ENCODE measurements around the gene ADA.
A peak's percentile ranks its signal among the peaks of the same experiment; 100 is the strongest.
"Not testable (repeated sequence)": the region's sequence is repeated elsewhere in the genome, so short reads cannot be mapped to it uniquely, and the experiment has no call there.

ADA gene

DNA sequence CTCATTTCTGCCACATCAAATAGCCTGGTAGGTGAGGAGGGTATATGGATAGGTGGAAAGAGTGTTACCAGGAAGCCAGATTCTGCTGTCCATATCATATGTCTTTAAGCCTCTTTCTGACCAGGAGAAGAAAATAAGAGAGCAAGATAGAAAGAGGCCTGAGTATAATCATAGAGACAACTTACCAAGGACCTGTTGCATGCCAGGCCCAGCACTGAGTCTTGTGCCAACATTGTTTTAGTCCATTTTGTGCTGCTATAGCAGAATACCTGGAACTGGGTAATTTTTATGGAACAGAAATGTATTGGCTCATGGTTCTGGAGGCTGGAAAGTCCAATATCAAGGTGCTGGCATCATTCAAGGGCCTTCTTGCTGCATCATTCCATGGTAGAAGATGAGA lies 7.3 kb upstream of the ADA start:
- H3K4me3 ChIP-seq (ENCODE audit: low read depth, low read length): no peak overlapping the region
- TF ChIP-seq, protein P1, sequence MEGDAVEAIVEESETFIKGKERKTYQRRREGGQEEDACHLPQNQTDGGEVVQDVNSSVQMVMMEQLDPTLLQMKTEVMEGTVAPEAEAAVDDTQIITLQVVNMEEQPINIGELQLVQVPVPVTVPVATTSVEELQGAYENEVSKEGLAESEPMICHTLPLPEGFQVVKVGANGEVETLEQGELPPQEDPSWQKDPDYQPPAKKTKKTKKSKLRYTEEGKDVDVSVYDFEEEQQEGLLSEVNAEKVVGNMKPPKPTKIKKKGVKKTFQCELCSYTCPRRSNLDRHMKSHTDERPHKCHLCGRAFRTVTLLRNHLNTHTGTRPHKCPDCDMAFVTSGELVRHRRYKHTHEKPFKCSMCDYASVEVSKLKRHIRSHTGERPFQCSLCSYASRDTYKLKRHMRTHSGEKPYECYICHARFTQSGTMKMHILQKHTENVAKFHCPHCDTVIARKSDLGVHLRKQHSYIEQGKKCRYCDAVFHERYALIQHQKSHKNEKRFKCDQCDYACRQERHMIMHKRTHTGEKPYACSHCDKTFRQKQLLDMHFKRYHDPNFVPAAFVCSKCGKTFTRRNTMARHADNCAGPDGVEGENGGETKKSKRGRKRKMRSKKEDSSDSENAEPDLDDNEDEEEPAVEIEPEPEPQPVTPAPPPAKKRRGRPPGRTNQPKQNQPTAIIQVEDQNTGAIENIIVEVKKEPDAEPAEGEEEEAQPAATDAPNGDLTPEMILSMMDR (IDR thresholded peaks at IDR 0.05; ENCODE audit: low read depth, low read length): no peak

DNA sequence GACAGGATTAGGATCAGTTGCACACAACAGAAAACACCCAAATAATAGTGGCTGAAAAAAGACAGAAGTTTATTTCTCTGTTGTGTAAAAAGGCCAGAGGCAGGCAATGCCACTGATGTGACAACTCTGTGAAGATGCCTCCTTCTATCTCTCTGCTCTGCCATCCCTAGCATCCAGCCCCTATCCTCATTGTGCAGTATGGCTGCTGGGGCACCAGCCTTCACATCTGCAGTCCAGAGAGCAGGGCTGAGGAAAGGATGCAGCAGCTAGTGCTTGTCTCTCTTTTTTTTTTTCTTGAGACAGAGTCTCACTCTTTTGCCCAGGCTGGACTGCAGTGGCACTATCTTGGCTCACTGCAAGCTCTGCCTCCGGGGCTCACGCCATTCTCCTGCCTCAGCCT lies 6.4 kb upstream of the ADA start:
- no peak overlapping the region for H3K4me3 ChIP-seq (ENCODE audit: low read depth, low read length)
- TF ChIP-seq, protein P1 (IDR thresholded peaks at IDR 0.05; ENCODE audit: low read depth, low read length): no peak

DNA sequence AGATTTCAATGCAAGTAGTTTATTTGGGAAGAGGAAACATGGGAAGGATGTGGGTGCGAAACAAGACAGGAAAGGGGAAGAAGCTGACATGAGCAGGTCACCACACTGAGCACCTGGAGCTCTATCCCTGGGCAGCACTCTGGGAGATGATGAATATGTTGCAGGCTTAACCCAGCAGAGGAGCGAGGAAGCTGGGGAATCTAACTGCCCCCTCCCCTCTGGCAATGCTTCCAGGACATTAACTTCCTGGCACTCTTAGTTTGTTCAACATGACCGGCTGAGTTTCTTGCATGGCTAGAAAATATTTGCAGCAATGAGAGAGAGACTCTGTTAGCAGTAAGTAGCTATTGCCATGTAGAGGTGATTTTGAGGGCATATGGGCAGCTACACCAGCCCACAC lies 4.9 kb upstream of the ADA start:
- no peak overlapping the region for H3K4me3 ChIP-seq (ENCODE audit: low read depth, low read length)
- TF ChIP-seq, protein P1 (IDR thresholded peaks at IDR 0.05; ENCODE audit: low read depth, low read length): no peak

DNA sequence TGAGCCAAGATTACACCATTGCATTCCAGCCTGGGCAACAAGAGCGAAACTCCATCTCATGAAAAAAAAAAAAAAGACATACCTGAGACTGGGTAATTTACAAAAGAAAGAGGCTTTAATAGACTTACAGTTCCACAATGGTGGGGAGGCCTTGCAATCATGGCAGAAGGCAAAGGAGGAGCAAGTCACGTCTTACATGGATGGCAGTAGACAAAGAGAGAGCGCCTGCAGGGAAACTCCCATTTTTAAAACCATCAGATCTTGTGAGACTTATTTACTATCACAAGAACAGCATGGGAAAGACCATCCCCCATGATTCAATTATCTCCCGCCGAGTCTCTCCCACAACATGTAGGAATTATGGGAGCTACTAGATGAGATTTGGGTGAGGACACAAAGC lies 2.7 kb upstream of the ADA start:
- not testable (repeated sequence) for H3K4me3 ChIP-seq (ENCODE audit: low read depth, low read length)

DNA sequence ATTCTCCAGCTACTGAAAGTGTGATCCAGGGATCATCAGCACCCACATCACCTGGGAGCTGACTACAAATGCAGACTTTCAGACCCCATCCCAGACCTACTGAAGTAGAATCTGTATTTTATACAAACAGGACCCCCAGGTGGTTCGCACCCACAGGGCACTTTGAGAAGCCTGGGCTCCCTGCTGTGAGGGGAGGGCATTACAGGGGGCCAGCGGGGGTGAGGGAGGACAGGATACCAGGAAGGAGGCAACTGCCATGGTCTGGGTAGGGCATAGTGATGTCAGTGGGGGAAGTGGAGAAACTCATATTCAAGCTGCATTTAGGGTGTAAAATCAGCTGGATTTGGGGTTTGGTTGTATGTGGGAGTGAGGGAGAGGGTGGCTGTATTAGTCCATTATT lies 2.0 kb upstream of the ADA start:
- no peak overlapping the region for H3K4me3 ChIP-seq (ENCODE audit: low read depth, low read length)
- TF ChIP-seq, protein P1 (IDR thresholded peaks at IDR 0.05; ENCODE audit: low read depth, low read length): no peak

DNA sequence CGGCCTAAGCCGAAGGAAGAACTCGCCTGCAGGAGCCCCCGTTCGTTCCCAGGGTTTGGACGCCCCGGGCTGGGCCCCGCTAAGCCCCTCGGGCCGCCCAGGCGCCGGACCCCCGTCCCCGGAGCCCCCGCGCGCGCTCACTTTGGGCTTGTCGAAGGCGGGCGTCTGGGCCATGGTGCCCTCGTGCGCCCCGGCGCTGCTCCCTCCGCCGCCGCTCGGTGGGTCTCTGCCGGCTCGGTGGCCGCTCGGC lies 140 bp downstream of the ADA start:
- peak overlapping the region; percentile 73 for H3K4me3 ChIP-seq (ENCODE audit: low read depth, low read length)
- TF ChIP-seq, protein P1 (IDR thresholded peaks at IDR 0.05; ENCODE audit: low read depth, low read length): no peak

DNA sequence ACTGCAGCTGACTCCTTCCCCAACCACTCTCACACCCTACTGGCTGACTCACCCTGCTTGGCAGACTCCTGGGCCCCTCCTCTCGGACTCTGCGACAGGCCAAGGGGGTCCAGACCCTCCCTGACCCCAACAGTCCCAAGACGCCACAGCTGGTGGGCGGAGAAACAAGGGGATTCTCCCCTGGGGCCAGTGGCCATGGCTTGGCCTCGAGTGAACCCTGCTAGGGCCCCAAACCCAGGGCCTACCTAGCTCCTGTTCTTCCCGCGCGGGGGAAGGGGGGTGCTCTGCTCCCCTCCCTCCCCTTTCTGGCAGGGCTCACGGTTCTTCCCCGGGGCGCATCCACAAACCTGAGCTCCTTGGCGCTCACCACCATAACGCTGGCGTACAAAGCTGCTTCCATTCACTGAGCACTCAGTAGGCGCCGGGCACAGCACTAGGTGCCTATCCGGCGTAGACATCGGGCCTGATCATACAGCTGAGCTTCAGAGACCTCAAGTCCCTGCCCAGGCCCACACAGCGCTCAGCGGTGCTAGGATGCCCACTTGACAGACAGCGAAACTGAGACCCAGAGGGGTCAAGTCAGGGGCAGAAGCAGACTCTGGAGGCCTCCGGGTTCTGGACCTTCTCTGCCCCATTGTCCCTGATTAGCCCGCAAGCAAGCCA lies 597 bp downstream of the ADA start:
- peak overlapping the region; percentile 73 for H3K4me3 ChIP-seq (ENCODE audit: low read depth, low read length)
- TF ChIP-seq, protein P1 (IDR thresholded peaks at IDR 0.05; ENCODE audit: low read depth, low read length): no peak

DNA sequence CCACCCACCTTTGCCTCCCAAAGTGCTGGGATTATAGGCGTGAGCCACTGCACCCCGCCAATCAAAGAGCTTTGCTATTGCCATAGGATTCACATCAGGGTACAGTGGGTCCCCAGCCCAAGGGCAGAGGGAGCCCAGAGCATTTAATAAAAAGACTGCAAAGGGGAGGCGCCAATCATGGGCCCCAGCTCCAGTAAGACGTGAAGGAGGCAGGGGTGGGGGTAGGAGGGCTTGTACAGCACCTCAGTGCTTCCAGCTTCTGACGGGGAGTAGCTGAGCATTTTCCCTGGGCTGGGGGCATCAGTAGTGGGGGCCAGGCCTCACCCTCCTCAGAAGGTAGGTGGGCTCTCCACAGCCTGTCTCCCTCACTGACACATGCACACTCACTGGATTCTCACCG lies 1.5 kb downstream of the ADA start:
- TF ChIP-seq, protein P1 (IDR thresholded peaks at IDR 0.05; ENCODE audit: low read depth, low read length): no peak

More for the DNA sequence above, 1.5 kb downstream of the ADA start:
- no peak overlapping the region for H3K4me3 ChIP-seq (ENCODE audit: low read depth, low read length)
